OCI-LY1 (cell line): ENCODE results near the gene PASD1.

Experiments
- CTCF ChIP-seq: fragments of 200-600 bp; sonication (generic), shearing (Covaris generic); IDR thresholded peaks from 2 replicates; pipeline ENCODE4 v1.5.1; 2017; ENCODE audit warnings: mild to moderate bottlenecking, antibody characterized with exemption, low read length, moderate library complexity, mixed read lengths
- EZH2 ChIP-seq: fragments of 200-600 bp; sonication (generic), shearing (Covaris generic); IDR thresholded peaks from 2 replicates; pipeline ENCODE4 v1.8.0; 2017; ENCODE audit warnings: borderline replicate concordance, mixed run types, mild to moderate bottlenecking, antibody characterized with exemption, low read length, moderate library complexity, mixed read lengths

DNA sequence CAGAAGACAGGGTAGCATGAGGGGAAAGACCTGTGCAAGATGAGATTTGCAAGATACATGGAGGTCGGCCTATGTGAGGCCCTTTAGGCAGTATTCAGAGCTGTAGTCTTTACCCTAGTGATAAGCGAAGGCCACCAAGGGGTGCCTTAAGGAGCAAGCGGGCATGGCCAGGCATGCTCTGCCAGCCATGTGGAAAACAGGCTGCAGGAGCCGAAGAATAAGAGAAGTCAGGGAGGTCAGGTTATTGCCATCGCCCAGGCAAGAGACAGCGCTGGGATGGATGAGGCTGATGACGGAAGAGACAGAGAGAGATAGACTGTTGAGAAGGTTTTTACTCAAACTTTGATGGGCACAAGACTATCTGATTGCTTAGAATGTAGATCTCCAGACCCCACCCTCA lies 145.3 kb downstream of the PASD1 start:
- TF ChIP-seq CTCF (no peak), EZH2 (no peak)
